HepG2 (cell line): ENCODE data around the gene ZNF615. TPM values are rescaled to one million over a fixed set of nuclear protein-coding genes. Genes with fewer than 3 reads are reported as not detected.

Experiments used
- BCLAF1 ChIP-seq: fragments of 450-650 bp; IDR thresholded peaks from 2 replicates; pipeline ENCODE4 v1.6.1; 2017; ENCODE audit warnings: mild to moderate bottlenecking
- CENPT ChIP-seq: sonication (generic); formaldehyde crosslinking; IDR thresholded peaks from 2 replicates; pipeline ENCODE4 v1.8.0; 2022; ENCODE audit warnings: low read depth, mild to moderate bottlenecking, moderate library complexity, missing genetic modification reagents
- GPBP1L1 ChIP-seq: sonication (generic); formaldehyde crosslinking; IDR thresholded peaks from 2 replicates; pipeline ENCODE4 v1.5.0; 2020; ENCODE audit warnings: mild to moderate bottlenecking, missing genetic modification reagents
- HNRNPLL ChIP-seq: fragments of 200-400 bp; formaldehyde crosslinking; IDR thresholded peaks from 2 replicates; pipeline ENCODE4 v1.6.1; 2017; ENCODE audit warnings: mild to moderate bottlenecking, low read depth, low read length; ENCODE audit not compliant: poor library complexity, severe bottlenecking
- MAX ChIP-seq: IDR thresholded peaks from 2 replicates; pipeline ENCODE4 v1.6.1; 2012; ENCODE audit warnings: inconsistent platforms
- PHF5A ChIP-seq: IDR thresholded peaks from one replicate; pipeline ENCODE4 v1.6.1; 2018; ENCODE audit warnings: low read depth, missing genetic modification reagents; ENCODE audit not compliant: unreplicated experiment
- TP53 ChIP-seq: sonication (generic); formaldehyde crosslinking; conservative IDR thresholded peaks from 2 replicates; pipeline ENCODE4 v1.4.0; 2020; ENCODE audit warnings: missing genetic modification reagents
- ZNF414 ChIP-seq: sonication (generic); formaldehyde crosslinking; IDR thresholded peaks from 2 replicates; pipeline ENCODE4 v1.5.0; 2020; ENCODE audit warnings: missing genetic modification reagents
- ZNF547 ChIP-seq: sonication (generic); formaldehyde crosslinking; IDR thresholded peaks from 2 replicates; pipeline ENCODE4 v1.5.1; 2020; ENCODE audit warnings: mild to moderate bottlenecking, missing genetic modification reagents
- ZNF572 ChIP-seq: sonication (generic); formaldehyde crosslinking; IDR thresholded peaks from 2 replicates; pipeline ENCODE4 v1.5.1; 2020; ENCODE audit warnings: mild to moderate bottlenecking, missing genetic modification reagents
- polyA plus RNA-seq, 8 experiments: library from polyadenylated mRNA; depleted of rRNA in 3 of 8; stranded (reverse) in 7 of 8; unstranded in 1 of 8; fragments of >200 nt; fragmentation: Illumina TruSeq in 4 of 8; extraction: Trizol in 4 of 8; gene quantifications; 2 replicates each; pipeline versions ENCODE4 v1.2.1 to v1.2.3, GENCODE V29; 2011 to 2016; ENCODE audit warnings: low read depth in 4 of 8, missing spikeins in 1 of 8, mixed read lengths in 1 of 8; ENCODE audit not compliant: insufficient read depth in 1 of 8
- total RNA-seq, 5 experiments: library from RNA; depleted of rRNA; stranded (reverse); fragments of >200 nt; fragmentation: Illumina TruSeq; extraction: Trizol; gene quantifications; 2 replicates each; pipeline ENCODE4 v1.2.3, GENCODE V29; 2016; ENCODE audit warnings: low read depth in 1 of 5
- TF ChIP-seq, protein P1 (sequence below): sonication (generic); formaldehyde crosslinking; IDR thresholded peaks from 2 replicates; pipeline ENCODE4 v1.4.0; 2020; ENCODE audit warnings: missing genetic modification reagents
- TF ChIP-seq, protein P2 (sequence below): sonication (generic); formaldehyde crosslinking; IDR thresholded peaks from 2 replicates; pipeline ENCODE4 v1.4.0; 2020; ENCODE audit warnings: missing genetic modification reagents, borderline replicate concordance
- TF ChIP-seq, protein P3 (sequence below): sonication (generic); formaldehyde crosslinking; IDR thresholded peaks from 2 replicates; pipeline ENCODE4 v1.4.0; 2020; ENCODE audit warnings: mild to moderate bottlenecking, missing genetic modification reagents
- TF ChIP-seq, protein P4 (sequence below): sonication (generic); formaldehyde crosslinking; IDR thresholded peaks from 2 replicates; pipeline ENCODE4 v1.4.0; 2020; ENCODE audit warnings: missing genetic modification reagents, borderline replicate concordance

Gene ZNF615
- total and polyA plus RNA-seq, 2 of the 13 experiments (the other 11 are each of a cell fraction or from before 2014, with no cell fraction given) = 5.2 to 7.8 TPM

DNA sequence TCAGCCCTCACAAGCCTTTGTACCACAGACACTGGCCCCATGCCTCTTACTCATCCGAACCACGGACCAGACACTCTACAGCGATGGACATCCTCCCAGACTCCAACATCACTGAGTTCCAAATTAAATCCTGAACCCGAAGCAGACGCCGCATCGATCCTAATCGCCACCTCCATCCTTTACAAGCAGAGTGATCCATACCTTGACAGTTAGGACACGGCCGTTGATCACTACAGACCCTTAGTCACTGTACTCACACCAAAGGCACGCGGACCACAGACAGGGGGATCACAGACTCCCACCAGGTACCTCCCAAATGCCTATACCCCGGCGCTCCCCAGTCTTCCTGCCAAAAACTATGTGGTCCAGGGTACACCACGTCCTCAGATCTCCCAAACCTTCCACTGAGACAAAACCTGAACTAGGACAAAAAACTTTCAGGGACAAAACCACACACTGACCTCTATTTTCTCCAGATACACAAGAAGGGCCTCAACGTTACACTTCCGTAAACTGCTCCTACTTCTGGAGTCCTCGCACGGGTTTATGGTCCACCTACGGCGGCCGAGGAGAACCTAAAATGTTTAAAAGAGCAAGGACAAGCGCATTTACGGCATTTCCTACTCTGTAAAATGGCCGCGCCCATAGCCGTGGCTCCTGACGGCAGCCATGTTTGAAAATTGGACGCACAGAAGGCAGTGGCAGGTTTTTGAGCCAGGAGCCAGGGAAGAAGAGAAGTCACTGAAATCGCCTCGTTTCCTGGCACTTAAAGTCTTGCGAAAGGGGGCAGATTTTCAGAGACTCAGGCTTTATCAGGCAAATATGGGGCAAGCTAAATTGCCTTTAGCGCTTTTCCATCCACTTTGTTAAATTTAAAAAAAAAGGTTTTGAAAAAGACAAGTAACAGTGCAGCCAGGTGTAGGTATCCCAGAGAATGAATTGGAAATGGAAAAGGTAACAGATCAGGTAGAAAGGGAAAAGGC lies 21.4 kb downstream of the ZNF615 start, which contains the start of gene ZNF350 (continued):
- TF ChIP-seq ZNF547 (no peak), PHF5A (peak; percentile 68), BCLAF1 (no peak), CENPT (CRISPR knock-in tag) (no peak), HNRNPLL (no peak), ZNF572 (CRISPR knock-in tag) (0 out of 2 replicates have a peak, but pooled peaks have one; percentile 20), ZNF414 (CRISPR knock-in tag) (0 out of 2 replicates have a peak, but pooled peaks have one; percentile 8), GPBP1L1 (no peak), TP53 (CRISPR knock-in tag) (0 out of 2 replicates have a peak, but pooled peaks have one; percentile 62), MAX (peak; percentile 71; the same call in 1 of the 2 replicates)
- TF ChIP-seq, protein P1, sequence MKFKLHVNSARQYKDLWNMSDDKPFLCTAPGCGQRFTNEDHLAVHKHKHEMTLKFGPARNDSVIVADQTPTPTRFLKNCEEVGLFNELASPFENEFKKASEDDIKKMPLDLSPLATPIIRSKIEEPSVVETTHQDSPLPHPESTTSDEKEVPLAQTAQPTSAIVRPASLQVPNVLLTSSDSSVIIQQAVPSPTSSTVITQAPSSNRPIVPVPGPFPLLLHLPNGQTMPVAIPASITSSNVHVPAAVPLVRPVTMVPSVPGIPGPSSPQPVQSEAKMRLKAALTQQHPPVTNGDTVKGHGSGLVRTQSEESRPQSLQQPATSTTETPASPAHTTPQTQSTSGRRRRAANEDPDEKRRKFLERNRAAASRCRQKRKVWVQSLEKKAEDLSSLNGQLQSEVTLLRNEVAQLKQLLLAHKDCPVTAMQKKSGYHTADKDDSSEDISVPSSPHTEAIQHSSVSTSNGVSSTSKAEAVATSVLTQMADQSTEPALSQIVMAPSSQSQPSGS (CRISPR knock-in tag) = peak; percentile 88
- TF ChIP-seq, protein P2, sequence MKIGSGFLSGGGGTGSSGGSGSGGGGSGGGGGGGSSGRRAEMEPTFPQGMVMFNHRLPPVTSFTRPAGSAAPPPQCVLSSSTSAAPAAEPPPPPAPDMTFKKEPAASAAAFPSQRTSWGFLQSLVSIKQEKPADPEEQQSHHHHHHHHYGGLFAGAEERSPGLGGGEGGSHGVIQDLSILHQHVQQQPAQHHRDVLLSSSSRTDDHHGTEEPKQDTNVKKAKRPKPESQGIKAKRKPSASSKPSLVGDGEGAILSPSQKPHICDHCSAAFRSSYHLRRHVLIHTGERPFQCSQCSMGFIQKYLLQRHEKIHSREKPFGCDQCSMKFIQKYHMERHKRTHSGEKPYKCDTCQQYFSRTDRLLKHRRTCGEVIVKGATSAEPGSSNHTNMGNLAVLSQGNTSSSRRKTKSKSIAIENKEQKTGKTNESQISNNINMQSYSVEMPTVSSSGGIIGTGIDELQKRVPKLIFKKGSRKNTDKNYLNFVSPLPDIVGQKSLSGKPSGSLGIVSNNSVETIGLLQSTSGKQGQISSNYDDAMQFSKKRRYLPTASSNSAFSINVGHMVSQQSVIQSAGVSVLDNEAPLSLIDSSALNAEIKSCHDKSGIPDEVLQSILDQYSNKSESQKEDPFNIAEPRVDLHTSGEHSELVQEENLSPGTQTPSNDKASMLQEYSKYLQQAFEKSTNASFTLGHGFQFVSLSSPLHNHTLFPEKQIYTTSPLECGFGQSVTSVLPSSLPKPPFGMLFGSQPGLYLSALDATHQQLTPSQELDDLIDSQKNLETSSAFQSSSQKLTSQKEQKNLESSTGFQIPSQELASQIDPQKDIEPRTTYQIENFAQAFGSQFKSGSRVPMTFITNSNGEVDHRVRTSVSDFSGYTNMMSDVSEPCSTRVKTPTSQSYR = no peak
- TF ChIP-seq, protein P3, sequence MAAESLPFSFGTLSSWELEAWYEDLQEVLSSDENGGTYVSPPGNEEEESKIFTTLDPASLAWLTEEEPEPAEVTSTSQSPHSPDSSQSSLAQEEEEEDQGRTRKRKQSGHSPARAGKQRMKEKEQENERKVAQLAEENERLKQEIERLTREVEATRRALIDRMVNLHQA = no peak
- TF ChIP-seq, protein P4, sequence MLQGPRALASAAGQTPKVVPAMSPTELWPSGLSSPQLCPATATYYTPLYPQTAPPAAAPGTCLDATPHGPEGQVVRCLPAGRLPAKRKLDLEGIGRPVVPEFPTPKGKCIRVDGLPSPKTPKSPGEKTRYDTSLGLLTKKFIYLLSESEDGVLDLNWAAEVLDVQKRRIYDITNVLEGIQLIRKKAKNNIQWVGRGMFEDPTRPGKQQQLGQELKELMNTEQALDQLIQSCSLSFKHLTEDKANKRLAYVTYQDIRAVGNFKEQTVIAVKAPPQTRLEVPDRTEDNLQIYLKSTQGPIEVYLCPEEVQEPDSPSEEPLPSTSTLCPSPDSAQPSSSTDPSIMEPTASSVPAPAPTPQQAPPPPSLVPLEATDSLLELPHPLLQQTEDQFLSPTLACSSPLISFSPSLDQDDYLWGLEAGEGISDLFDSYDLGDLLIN (CRISPR knock-in tag) = no peak
